GM18517 (cell line): ENCODE data around the gene SND1.
A peak's percentile ranks its signal among the peaks of the same experiment; 100 is the strongest.

Experiments
- ATAC-seq: cut with Tn5 transposase; IDR thresholded peaks from one replicate; pipeline ENCODE4 v1.9.1; 2021; ENCODE audit warnings: mild to moderate bottlenecking, moderate library complexity; ENCODE audit not compliant: unreplicated experiment

The SND1 gene

GRCh38 chr7:128120976-128121490 lies 469.0 kb downstream of the SND1 start:
- no peak for ATAC-seq

GRCh38 chr7:128121711-128122530 lies 469.9 kb downstream of the SND1 start:
- ATAC-seq, result no peak

- no peak for ATAC-seq
These were observed 470.7 kb downstream of the SND1 start for GRCh38 chr7:128122576-128123290.

GRCh38 chr7:128123291-128124037 lies 471.5 kb downstream of the SND1 start:
- no peak for ATAC-seq

- no peak for ATAC-seq
These were observed 472.8 kb downstream of the SND1 start for GRCh38 chr7:128124786-128125185.

- no peak for ATAC-seq
These were observed 473.8 kb downstream of the SND1 start for GRCh38 chr7:128125816-128126215.

GRCh38 chr7:128128401-128128800 lies 476.4 kb downstream of the SND1 start:
- no peak for ATAC-seq

GRCh38 chr7:128129224-128129864 lies 477.4 kb downstream of the SND1 start:
- no peak for ATAC-seq

GRCh38 chr7:128131115-128131514 lies 479.1 kb downstream of the SND1 start:
- no peak for ATAC-seq

GRCh38 chr7:128131731-128132130 lies 479.7 kb downstream of the SND1 start:
- no peak for ATAC-seq

GRCh38 chr7:128132426-128133069 lies 480.6 kb downstream of the SND1 start:
- no peak for ATAC-seq

GRCh38 chr7:128135159-128135514 lies 483.1 kb downstream of the SND1 start:
- no peak for ATAC-seq

GRCh38 chr7:128135515-128136214 lies 483.7 kb downstream of the SND1 start:
- peak; percentile 74 for ATAC-seq

- no peak for ATAC-seq
These were observed 484.2 kb downstream of the SND1 start for GRCh38 chr7:128136215-128136597.

- ATAC-seq, result no peak
These were observed 485.2 kb downstream of the SND1 start for GRCh38 chr7:128137181-128137580.

GRCh38 chr7:128139406-128139805 lies 487.4 kb downstream of the SND1 start:
- ATAC-seq, result no peak

- no peak for ATAC-seq
These were observed 489.7 kb downstream of the SND1 start for GRCh38 chr7:128141683-128142195.
